HEK293 (cell line): ENCODE data around the gene KIAA1671.

Experiments used
- REPIN1 ChIP-seq: fragments of 450-650 bp; formaldehyde crosslinking; IDR thresholded peaks from 2 replicates; pipeline ENCODE4 v1.5.1; 2017; ENCODE audit warnings: missing biosample characterization, missing genetic modification characterization, low read depth
- ZNF175 ChIP-seq: fragments of 450-650 bp; formaldehyde crosslinking; IDR thresholded peaks from 2 replicates; pipeline ENCODE4 v1.5.1; 2016; ENCODE audit warnings: missing biosample characterization, missing genetic modification characterization
- ZNF24 ChIP-seq: fragments of 450-650 bp; formaldehyde crosslinking; IDR thresholded peaks from 2 replicates; pipeline ENCODE4 v1.5.1; 2016; ENCODE audit warnings: missing biosample characterization, missing genetic modification characterization
- ZNF404 ChIP-seq: fragments of 450-650 bp; formaldehyde crosslinking; IDR thresholded peaks from 2 replicates; pipeline ENCODE4 v1.5.1; 2017; ENCODE audit warnings: missing biosample characterization, missing genetic modification characterization
- ZNF777 ChIP-seq: fragments of 450-650 bp; formaldehyde crosslinking; IDR thresholded peaks from 2 replicates; pipeline ENCODE4 v1.5.1; 2017; ENCODE audit warnings: missing biosample characterization, missing genetic modification characterization, borderline replicate concordance
- TF ChIP-seq, protein P1 (sequence below): fragments of 450-650 bp; formaldehyde crosslinking; IDR thresholded peaks from 2 replicates; pipeline ENCODE4 v1.5.1; 2016; ENCODE audit warnings: missing biosample characterization, missing genetic modification characterization
- TF ChIP-seq, protein P2 (sequence below): fragments of 450-650 bp; formaldehyde crosslinking; IDR thresholded peaks from 2 replicates; pipeline ENCODE4 v1.5.1; 2016; ENCODE audit warnings: missing biosample characterization, missing genetic modification characterization
- TF ChIP-seq, protein P3 (sequence below): IDR thresholded peaks from 2 replicates; pipeline ENCODE4 v1.6.1; 2011; ENCODE audit warnings: mild to moderate bottlenecking, low read depth, low read length, borderline replicate concordance
- TF ChIP-seq, protein P4 (sequence below): fragments of 450-650 bp; formaldehyde crosslinking; IDR thresholded peaks from 2 replicates; pipeline ENCODE4 v1.5.1; 2016; ENCODE audit warnings: missing biosample characterization, missing genetic modification characterization, borderline replicate concordance
- TF ChIP-seq, protein P5 (sequence below): fragments of 450-650 bp; formaldehyde crosslinking; optimal IDR thresholded peaks from 2 replicates; pipeline ENCODE3; 2016; ENCODE audit warnings: missing biosample characterization, mild to moderate bottlenecking, missing genetic modification characterization
- TF ChIP-seq, protein P6 (sequence below): sonication (generic); formaldehyde crosslinking; IDR thresholded peaks from 2 replicates; pipeline ENCODE4 v1.8.1; 2022; ENCODE audit warnings: mild to moderate bottlenecking, moderate library complexity, missing genetic modification reagents

DNA sequence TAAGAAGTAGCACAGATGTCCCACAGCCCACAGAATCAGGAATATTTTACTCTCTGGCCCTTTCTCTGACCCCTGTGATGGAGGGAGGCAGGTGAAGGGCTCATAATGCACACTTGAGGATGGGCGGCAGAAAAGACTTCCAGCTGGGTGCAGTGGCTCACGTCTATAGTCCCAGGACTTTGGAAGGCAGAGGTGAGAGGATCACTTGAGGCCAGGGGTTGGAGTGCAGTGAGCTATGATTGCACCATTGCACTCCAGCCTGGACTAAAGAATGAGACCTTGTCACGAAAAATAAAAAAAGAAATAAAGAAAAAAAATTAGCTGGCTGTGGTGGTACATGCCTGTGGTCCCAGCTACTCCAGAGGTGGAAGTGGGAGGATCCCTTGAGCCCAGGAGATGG is 233.6 kb downstream of the KIAA1671 start:
- TF ChIP-seq, protein P1, sequence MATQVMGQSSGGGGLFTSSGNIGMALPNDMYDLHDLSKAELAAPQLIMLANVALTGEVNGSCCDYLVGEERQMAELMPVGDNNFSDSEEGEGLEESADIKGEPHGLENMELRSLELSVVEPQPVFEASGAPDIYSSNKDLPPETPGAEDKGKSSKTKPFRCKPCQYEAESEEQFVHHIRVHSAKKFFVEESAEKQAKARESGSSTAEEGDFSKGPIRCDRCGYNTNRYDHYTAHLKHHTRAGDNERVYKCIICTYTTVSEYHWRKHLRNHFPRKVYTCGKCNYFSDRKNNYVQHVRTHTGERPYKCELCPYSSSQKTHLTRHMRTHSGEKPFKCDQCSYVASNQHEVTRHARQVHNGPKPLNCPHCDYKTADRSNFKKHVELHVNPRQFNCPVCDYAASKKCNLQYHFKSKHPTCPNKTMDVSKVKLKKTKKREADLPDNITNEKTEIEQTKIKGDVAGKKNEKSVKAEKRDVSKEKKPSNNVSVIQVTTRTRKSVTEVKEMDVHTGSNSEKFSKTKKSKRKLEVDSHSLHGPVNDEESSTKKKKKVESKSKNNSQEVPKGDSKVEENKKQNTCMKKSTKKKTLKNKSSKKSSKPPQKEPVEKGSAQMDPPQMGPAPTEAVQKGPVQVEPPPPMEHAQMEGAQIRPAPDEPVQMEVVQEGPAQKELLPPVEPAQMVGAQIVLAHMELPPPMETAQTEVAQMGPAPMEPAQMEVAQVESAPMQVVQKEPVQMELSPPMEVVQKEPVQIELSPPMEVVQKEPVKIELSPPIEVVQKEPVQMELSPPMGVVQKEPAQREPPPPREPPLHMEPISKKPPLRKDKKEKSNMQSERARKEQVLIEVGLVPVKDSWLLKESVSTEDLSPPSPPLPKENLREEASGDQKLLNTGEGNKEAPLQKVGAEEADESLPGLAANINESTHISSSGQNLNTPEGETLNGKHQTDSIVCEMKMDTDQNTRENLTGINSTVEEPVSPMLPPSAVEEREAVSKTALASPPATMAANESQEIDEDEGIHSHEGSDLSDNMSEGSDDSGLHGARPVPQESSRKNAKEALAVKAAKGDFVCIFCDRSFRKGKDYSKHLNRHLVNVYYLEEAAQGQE (tag by site-specific recombination): no peak
- TF ChIP-seq, protein P2, sequence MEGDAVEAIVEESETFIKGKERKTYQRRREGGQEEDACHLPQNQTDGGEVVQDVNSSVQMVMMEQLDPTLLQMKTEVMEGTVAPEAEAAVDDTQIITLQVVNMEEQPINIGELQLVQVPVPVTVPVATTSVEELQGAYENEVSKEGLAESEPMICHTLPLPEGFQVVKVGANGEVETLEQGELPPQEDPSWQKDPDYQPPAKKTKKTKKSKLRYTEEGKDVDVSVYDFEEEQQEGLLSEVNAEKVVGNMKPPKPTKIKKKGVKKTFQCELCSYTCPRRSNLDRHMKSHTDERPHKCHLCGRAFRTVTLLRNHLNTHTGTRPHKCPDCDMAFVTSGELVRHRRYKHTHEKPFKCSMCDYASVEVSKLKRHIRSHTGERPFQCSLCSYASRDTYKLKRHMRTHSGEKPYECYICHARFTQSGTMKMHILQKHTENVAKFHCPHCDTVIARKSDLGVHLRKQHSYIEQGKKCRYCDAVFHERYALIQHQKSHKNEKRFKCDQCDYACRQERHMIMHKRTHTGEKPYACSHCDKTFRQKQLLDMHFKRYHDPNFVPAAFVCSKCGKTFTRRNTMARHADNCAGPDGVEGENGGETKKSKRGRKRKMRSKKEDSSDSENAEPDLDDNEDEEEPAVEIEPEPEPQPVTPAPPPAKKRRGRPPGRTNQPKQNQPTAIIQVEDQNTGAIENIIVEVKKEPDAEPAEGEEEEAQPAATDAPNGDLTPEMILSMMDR (tag by site-specific recombination): no peak
- TF ChIP-seq, protein P3, sequence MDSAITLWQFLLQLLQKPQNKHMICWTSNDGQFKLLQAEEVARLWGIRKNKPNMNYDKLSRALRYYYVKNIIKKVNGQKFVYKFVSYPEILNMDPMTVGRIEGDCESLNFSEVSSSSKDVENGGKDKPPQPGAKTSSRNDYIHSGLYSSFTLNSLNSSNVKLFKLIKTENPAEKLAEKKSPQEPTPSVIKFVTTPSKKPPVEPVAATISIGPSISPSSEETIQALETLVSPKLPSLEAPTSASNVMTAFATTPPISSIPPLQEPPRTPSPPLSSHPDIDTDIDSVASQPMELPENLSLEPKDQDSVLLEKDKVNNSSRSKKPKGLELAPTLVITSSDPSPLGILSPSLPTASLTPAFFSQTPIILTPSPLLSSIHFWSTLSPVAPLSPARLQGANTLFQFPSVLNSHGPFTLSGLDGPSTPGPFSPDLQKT: no peak
- TF ChIP-seq ZNF404 (tag by site-specific recombination) (no peak), ZNF175 (tag by site-specific recombination) (no peak), ZNF24 (tag by site-specific recombination) (no peak), REPIN1 (tag by site-specific recombination) (no peak), ZNF777 (no peak)
- TF ChIP-seq, protein P4, sequence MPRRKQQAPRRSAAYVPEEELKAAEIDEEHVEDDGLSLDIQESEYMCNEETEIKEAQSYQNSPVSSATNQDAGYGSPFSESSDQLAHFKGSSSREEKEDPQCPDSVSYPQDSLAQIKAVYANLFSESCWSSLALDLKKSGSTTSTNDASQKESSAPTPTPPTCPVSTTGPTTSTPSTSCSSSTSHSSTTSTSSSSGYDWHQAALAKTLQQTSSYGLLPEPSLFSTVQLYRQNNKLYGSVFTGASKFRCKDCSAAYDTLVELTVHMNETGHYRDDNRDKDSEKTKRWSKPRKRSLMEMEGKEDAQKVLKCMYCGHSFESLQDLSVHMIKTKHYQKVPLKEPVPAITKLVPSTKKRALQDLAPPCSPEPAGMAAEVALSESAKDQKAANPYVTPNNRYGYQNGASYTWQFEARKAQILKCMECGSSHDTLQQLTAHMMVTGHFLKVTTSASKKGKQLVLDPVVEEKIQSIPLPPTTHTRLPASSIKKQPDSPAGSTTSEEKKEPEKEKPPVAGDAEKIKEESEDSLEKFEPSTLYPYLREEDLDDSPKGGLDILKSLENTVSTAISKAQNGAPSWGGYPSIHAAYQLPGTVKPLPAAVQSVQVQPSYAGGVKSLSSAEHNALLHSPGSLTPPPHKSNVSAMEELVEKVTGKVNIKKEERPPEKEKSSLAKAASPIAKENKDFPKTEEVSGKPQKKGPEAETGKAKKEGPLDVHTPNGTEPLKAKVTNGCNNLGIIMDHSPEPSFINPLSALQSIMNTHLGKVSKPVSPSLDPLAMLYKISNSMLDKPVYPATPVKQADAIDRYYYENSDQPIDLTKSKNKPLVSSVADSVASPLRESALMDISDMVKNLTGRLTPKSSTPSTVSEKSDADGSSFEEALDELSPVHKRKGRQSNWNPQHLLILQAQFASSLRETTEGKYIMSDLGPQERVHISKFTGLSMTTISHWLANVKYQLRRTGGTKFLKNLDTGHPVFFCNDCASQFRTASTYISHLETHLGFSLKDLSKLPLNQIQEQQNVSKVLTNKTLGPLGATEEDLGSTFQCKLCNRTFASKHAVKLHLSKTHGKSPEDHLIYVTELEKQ (tag by site-specific recombination): no peak
- TF ChIP-seq, protein P5, sequence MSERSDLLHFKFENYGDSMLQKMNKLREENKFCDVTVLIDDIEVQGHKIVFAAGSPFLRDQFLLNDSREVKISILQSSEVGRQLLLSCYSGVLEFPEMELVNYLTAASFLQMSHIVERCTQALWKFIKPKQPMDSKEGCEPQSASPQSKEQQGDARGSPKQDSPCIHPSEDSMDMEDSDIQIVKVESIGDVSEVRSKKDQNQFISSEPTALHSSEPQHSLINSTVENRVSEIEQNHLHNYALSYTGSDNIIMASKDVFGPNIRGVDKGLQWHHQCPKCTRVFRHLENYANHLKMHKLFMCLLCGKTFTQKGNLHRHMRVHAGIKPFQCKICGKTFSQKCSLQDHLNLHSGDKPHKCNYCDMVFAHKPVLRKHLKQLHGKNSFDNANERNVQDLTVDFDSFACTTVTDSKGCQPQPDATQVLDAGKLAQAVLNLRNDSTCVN (tag by site-specific recombination): no peak
- TF ChIP-seq, protein P6, sequence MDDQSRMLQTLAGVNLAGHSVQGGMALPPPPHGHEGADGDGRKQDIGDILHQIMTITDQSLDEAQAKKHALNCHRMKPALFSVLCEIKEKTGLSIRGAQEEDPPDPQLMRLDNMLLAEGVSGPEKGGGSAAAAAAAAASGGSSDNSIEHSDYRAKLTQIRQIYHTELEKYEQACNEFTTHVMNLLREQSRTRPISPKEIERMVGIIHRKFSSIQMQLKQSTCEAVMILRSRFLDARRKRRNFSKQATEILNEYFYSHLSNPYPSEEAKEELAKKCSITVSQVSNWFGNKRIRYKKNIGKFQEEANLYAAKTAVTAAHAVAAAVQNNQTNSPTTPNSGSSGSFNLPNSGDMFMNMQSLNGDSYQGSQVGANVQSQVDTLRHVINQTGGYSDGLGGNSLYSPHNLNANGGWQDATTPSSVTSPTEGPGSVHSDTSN (CRISPR knock-in tag): no peak
